ENCODE measurements around the gene RMI2.
A peak's percentile ranks its signal among the peaks of the same experiment; 100 is the strongest.

The RMI2 gene

GRCh38 chr16:11328172-11329070 is 16.8 kb upstream of the RMI2 start:
- H3K4me3 ChIP-seq (ENCODE audit: insufficient read depth, low read length, poor library complexity, severe bottlenecking): peak overlapping the region; percentile 10
- TF ChIP-seq EZH2phosphoT487 (conservative IDR thresholded peaks at IDR 0.05; ENCODE audit: low read length) (no peak), CTCF (IDR thresholded peaks at IDR 0.05; ENCODE audit: insufficient read depth, low read length, poor library complexity, severe bottlenecking) (no peak)

GRCh38 chr16:11329071-11329491 is 16.2 kb upstream of the RMI2 start:
- H3K4me2 ChIP-seq (ENCODE audit: low read depth, low read length, poor library complexity, severe bottlenecking): peak overlapping the region; percentile 57
- TF ChIP-seq EZH2phosphoT487 (conservative IDR thresholded peaks at IDR 0.05; ENCODE audit: low read length): no peak
- TF ChIP-seq CTCF (IDR thresholded peaks at IDR 0.05; ENCODE audit: insufficient read depth, low read length, poor library complexity, severe bottlenecking): no peak
- H3K79me2 ChIP-seq (ENCODE audit: insufficient read depth, low read length): no peaks in the 10 kb centered on the region
- peak overlapping the region; percentile 4 for H3K4me3 ChIP-seq (ENCODE audit: insufficient read depth, low read length, poor library complexity, severe bottlenecking)
- H2AFZ ChIP-seq (ENCODE audit: low read depth, low read length, severe bottlenecking): no peak overlapping the region
- no peaks in the 10 kb centered on the region for H3K27me3 ChIP-seq (ENCODE audit: low read length)
- H3K27ac ChIP-seq (ENCODE audit: low read depth, low read length): peak overlapping the region; percentile 75
- H4K20me1 ChIP-seq (ENCODE audit: low read depth, low read length): no peaks in the 10 kb centered on the region
- H3K9ac ChIP-seq (ENCODE audit: low read length): peak overlapping the region; percentile 11; the same call in 1 of the 2 replicates
- H3K9me2 ChIP-seq (replicated peaks; ENCODE audit: insufficient read depth, low read length): no peaks in the 10 kb centered on the region
- peaks cover 18% of the 10 kb centered on the region for H3F3A ChIP-seq (ENCODE audit: insufficient read depth)
- no peaks in the 10 kb centered on the region for H3K9me3 ChIP-seq (ENCODE audit: insufficient read depth, low read length)
- H3K36me3 ChIP-seq (ENCODE audit: low read length): no peaks in the 10 kb centered on the region

More at GRCh38 chr16:11328172-11329070, 16.8 kb upstream of the RMI2 start:
- H3K9me2 ChIP-seq (replicated peaks; ENCODE audit: insufficient read depth, low read length): no peaks in the 10 kb centered on the region
- H3K27ac ChIP-seq (ENCODE audit: low read depth, low read length): peak overlapping the region; percentile 75
- H3K9me3 ChIP-seq (ENCODE audit: insufficient read depth, low read length): no peaks in the 10 kb centered on the region
- H3K36me3 ChIP-seq (ENCODE audit: low read length): no peaks in the 10 kb centered on the region
- H3F3A ChIP-seq (ENCODE audit: insufficient read depth): peaks cover 18% of the 10 kb centered on the region
- H3K79me2 ChIP-seq (ENCODE audit: insufficient read depth, low read length): no peaks in the 10 kb centered on the region
- no peaks in the 10 kb centered on the region for H3K27me3 ChIP-seq (ENCODE audit: low read length)
- no peaks in the 10 kb centered on the region for H4K20me1 ChIP-seq (ENCODE audit: low read depth, low read length)
- H2AFZ ChIP-seq (ENCODE audit: low read depth, low read length, severe bottlenecking): no peak overlapping the region
- H3K4me2 ChIP-seq (ENCODE audit: low read depth, low read length, poor library complexity, severe bottlenecking): peak overlapping the region; percentile 57
- H3K9ac ChIP-seq (ENCODE audit: low read length): peak overlapping the region; percentile 11; the same call in 1 of the 2 replicates

GRCh38 chr16:11329891-11330290 is 15.4 kb upstream of the RMI2 start:
- Histone ChIP-seq H2AFZ (ENCODE audit: low read depth, low read length, severe bottlenecking) (no peak overlapping the region), H3K27ac (ENCODE audit: low read depth, low read length) (peak overlapping the region; percentile 75), H3K9me2 (replicated peaks; ENCODE audit: insufficient read depth, low read length) (no peaks in the 10 kb centered on the region), H3K4me2 (ENCODE audit: low read depth, low read length, poor library complexity, severe bottlenecking) (peak overlapping the region; percentile 57), H3F3A (ENCODE audit: insufficient read depth) (peaks cover 18% of the 10 kb centered on the region), H3K36me3 (ENCODE audit: low read length) (no peaks in the 10 kb centered on the region), H3K79me2 (ENCODE audit: insufficient read depth, low read length) (no peaks in the 10 kb centered on the region), H4K20me1 (ENCODE audit: low read depth, low read length) (no peaks in the 10 kb centered on the region), H3K27me3 (ENCODE audit: low read length) (no peaks in the 10 kb centered on the region), H3K9ac (ENCODE audit: low read length) (no peak overlapping the region), H3K4me3 (ENCODE audit: insufficient read depth, low read length, poor library complexity, severe bottlenecking) (no peak overlapping the region), H3K9me3 (ENCODE audit: insufficient read depth, low read length) (no peaks in the 10 kb centered on the region)
- TF ChIP-seq EZH2phosphoT487 (conservative IDR thresholded peaks at IDR 0.05; ENCODE audit: low read length) (no peak), CTCF (IDR thresholded peaks at IDR 0.05; ENCODE audit: insufficient read depth, low read length, poor library complexity, severe bottlenecking) (no peak)

All from SU-DHL-6 (cell line).